ENCODE data around the gene CACNA1C.

CACNA1C gene

DNA sequence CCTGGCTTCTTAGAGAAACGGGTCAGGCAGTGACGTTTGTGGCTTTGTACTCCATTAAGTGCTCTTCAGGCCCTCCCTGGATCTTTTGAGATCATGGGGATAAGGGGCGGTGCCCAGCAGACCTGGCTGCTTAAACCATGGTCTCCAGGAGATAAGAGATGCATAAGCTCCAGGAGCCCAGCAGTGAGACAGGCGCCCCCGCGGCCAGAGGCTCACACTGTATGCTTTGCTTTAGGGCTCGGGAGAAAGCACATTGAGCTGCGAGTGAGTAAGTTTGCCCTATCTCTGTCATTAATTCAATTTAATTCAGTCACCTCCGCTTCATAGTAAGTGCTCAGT is 359.5 kb downstream of the CACNA1C start:
- TF ChIP-seq, protein P1, sequence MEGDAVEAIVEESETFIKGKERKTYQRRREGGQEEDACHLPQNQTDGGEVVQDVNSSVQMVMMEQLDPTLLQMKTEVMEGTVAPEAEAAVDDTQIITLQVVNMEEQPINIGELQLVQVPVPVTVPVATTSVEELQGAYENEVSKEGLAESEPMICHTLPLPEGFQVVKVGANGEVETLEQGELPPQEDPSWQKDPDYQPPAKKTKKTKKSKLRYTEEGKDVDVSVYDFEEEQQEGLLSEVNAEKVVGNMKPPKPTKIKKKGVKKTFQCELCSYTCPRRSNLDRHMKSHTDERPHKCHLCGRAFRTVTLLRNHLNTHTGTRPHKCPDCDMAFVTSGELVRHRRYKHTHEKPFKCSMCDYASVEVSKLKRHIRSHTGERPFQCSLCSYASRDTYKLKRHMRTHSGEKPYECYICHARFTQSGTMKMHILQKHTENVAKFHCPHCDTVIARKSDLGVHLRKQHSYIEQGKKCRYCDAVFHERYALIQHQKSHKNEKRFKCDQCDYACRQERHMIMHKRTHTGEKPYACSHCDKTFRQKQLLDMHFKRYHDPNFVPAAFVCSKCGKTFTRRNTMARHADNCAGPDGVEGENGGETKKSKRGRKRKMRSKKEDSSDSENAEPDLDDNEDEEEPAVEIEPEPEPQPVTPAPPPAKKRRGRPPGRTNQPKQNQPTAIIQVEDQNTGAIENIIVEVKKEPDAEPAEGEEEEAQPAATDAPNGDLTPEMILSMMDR (IDR thresholded peaks at IDR 0.05; ENCODE audit: borderline replicate concordance, control extremely low read depth, extremely low read depth, insufficient read depth, missing control alignments), result no peak
- in situ Hi-C loops (cut with MboI; ENCODE audit: low sequenced_read_pairs, unreplicated experiment), result no loop called here
- no peak for DNase-seq (ENCODE audit: low spot score)

GRCh38 chr12:2413301-2413700 is 360.5 kb downstream of the CACNA1C start:
- no peak for DNase-seq (ENCODE audit: low spot score)
- TF ChIP-seq, protein P1 (IDR thresholded peaks at IDR 0.05; ENCODE audit: borderline replicate concordance, control extremely low read depth, extremely low read depth, insufficient read depth, missing control alignments), result no peak
- in situ Hi-C loops (cut with MboI; ENCODE audit: low sequenced_read_pairs, unreplicated experiment), result no loop called here

DNA sequence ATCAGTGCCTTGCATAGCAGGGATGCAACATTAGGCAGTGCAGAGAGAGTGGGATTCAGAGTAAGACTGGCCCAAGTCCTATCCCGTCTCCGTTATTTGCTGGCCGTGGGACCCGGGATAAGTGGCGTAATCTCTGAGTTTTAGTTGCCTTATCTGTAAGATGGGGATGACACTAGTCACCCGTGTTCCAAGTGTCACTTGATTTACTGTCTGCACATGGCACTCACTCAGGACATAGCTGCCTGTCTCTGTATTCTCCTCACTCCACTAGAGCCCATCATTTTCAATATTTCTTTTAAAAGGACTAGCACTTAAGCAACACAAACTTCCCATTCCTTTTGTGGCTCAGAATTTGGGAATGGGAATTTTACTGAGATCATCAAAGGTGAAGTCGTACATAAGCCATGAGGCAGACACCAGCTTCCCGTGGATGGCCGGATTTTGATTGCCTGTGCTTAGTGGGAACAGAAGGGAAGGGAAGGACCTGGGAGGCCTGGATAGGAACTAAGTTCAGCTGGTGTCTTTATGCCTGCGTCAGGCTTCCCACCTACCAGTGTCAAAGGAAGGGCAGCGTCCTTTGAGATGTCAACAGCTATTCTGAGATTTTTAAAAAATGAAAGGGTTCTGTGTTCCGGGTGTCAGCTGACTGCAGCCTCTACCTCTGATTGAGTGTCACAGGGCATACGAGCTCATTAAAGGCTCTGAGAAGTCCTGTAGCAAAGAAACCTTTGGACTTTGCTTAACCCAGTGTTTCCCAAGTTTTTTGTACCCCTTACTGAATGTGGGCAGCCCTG is 361.4 kb downstream of the CACNA1C start:
- TF ChIP-seq, protein P1 (IDR thresholded peaks at IDR 0.05; ENCODE audit: borderline replicate concordance, control extremely low read depth, extremely low read depth, insufficient read depth, missing control alignments), result no peak
- in situ Hi-C loops (cut with MboI; ENCODE audit: low sequenced_read_pairs, unreplicated experiment), result no loop called here
- DNase-seq (ENCODE audit: low spot score), result no peak

GRCh38 chr12:2414810-2415567 is 362.2 kb downstream of the CACNA1C start:
- TF ChIP-seq, protein P1 (IDR thresholded peaks at IDR 0.05; ENCODE audit: borderline replicate concordance, control extremely low read depth, extremely low read depth, insufficient read depth, missing control alignments), result no peak
- DNase-seq (ENCODE audit: low spot score), result no peak
- in situ Hi-C loops (cut with MboI; ENCODE audit: low sequenced_read_pairs, unreplicated experiment), result no loop called here

- in situ Hi-C loops (cut with MboI; ENCODE audit: low sequenced_read_pairs, unreplicated experiment), result no loop called here
- TF ChIP-seq, protein P1 (IDR thresholded peaks at IDR 0.05; ENCODE audit: borderline replicate concordance, control extremely low read depth, extremely low read depth, insufficient read depth, missing control alignments), result no peak
- DNase-seq (ENCODE audit: low spot score), result no peak
Measured at GRCh38 chr12:2415568-2415944, 362.8 kb downstream of the CACNA1C start.

DNA sequence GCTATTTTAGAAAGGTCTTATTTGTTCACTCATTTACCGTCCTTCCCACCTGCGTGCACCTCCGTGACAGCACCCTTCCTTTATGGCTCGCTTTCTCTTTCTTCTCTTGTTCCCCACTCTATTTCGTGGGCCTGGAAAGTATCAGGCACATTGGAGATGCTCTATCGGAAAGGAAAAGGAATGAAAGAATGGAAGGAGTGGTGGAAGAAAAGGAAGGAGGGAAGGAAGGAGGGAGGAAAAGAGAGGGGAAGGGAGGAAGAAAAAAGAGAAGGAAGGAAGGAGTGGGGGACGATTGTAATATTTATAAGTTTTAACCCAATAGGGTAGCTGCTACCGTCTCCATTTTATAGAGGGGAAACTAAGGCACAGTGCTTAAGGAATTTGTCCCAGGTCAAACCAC is 363.4 kb downstream of the CACNA1C start:
- in situ Hi-C loops (cut with MboI; ENCODE audit: low sequenced_read_pairs, unreplicated experiment), result no loop called here
- DNase-seq (ENCODE audit: low spot score), result no peak
- TF ChIP-seq, protein P1 (IDR thresholded peaks at IDR 0.05; ENCODE audit: borderline replicate concordance, control extremely low read depth, extremely low read depth, insufficient read depth, missing control alignments), result no peak
